ENCODE results near the gene COLGALT1.

Gene COLGALT1

GRCh38 chr19:17602217-17602616 is 46.8 kb downstream of the COLGALT1 start:
- no peak for DNase-seq

GRCh38 chr19:17602872-17603510 is 47.5 kb downstream of the COLGALT1 start:
- no peak for DNase-seq

GRCh38 chr19:17604372-17605025 is 49.0 kb downstream of the COLGALT1 start:
- no peak for DNase-seq

GRCh38 chr19:17605117-17605516 is 49.7 kb downstream of the COLGALT1 start:
- DNase-seq: no peak

GRCh38 chr19:17605761-17606589 is 50.5 kb downstream of the COLGALT1 start:
- DNase-seq: peak; percentile 83

- no peak for DNase-seq
Measured at GRCh38 chr19:17606590-17607185, 51.2 kb downstream of the COLGALT1 start.

- DNase-seq: no peak
Measured at GRCh38 chr19:17607936-17608335, 52.5 kb downstream of the COLGALT1 start.

- no peak for DNase-seq
Measured at GRCh38 chr19:17610384-17610783, 54.9 kb downstream of the COLGALT1 start.

GRCh38 chr19:17611462-17612244 is 56.2 kb downstream of the COLGALT1 start:
- DNase-seq: no peak

GRCh38 chr19:17614476-17614875 is 59.0 kb downstream of the COLGALT1 start:
- no peak for DNase-seq

GRCh38 chr19:17615889-17616685 is 60.6 kb downstream of the COLGALT1 start:
- no peak for DNase-seq

GRCh38 chr19:17616686-17616960 is 61.2 kb downstream of the COLGALT1 start:
- no peak for DNase-seq

GRCh38 chr19:17616961-17617806 is 61.7 kb downstream of the COLGALT1 start:
- no peak for DNase-seq

- no peak for DNase-seq
Measured at GRCh38 chr19:17617807-17618192, 62.4 kb downstream of the COLGALT1 start.

- DNase-seq: no peak
Measured at GRCh38 chr19:17618281-17618903, 62.9 kb downstream of the COLGALT1 start.

GRCh38 chr19:17618936-17619335 is 63.5 kb downstream of the COLGALT1 start:
- no peak for DNase-seq

- DNase-seq: no peak
Measured at GRCh38 chr19:17620696-17621095, 65.2 kb downstream of the COLGALT1 start.

- no peak for DNase-seq
Measured at GRCh38 chr19:17623224-17623935, 67.9 kb downstream of the COLGALT1 start.

- DNase-seq: no peak
Measured at GRCh38 chr19:17624314-17624991, 69.0 kb downstream of the COLGALT1 start.

All from stimulated activated CD4-positive, alpha-beta T cell treated with anti-CD3 and anti-CD28 coated beads, Interleukin-4, amount 100 ng/mL, for 1 hour (primary cell).